Measurements from ENCODE around the gene KIAA1210.

KIAA1210 gene

DNA sequence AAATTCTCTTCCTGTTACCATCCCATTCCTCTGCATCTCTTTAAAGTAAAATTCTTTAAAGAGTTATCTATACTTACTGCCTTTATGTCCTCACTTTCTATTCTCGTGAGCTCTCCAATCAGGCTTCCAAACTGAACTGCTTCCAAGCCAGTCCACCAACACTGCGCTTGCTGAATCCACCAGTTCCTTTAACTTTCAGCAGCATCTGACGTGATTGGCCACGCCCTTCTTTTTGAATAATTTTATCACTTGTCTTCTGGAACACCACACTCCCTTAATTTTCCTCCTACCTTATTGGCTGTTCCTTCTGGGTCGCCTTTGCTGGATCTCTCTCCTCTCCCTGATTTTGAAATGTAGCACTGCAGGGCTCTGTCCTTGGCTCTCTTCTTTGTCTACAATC is at the start of gene KIAA1210:
Gene KIAA1210, minus strand, starts transcription at position 163 of the 400 bp plus-strand sequence. CDS start 4,170 bp downstream, outside the sequence.
- no peak for DNase-seq (ENCODE audit: low read depth in 4 of 4, low spot score in 1 of 4)

- no peak for DNase-seq (ENCODE audit: low read depth in 4 of 4, low spot score in 1 of 4)
Measured at GRCh38 chrX:119177278-119177677, 49.7 kb upstream of the KIAA1210 start.

- no peak for DNase-seq (ENCODE audit: low read depth in 4 of 4, low spot score in 1 of 4)
Measured at GRCh38 chrX:119174900-119175299, 47.3 kb upstream of the KIAA1210 start.

GRCh38 chrX:119168104-119168503 is 40.5 kb upstream of the KIAA1210 start:
- no peak for DNase-seq (ENCODE audit: low read depth in 4 of 4, low spot score in 1 of 4)

GRCh38 chrX:119158226-119158625 is 30.6 kb upstream of the KIAA1210 start:
- no peak for DNase-seq (ENCODE audit: low read depth in 4 of 4, low spot score in 1 of 4)

DNA sequence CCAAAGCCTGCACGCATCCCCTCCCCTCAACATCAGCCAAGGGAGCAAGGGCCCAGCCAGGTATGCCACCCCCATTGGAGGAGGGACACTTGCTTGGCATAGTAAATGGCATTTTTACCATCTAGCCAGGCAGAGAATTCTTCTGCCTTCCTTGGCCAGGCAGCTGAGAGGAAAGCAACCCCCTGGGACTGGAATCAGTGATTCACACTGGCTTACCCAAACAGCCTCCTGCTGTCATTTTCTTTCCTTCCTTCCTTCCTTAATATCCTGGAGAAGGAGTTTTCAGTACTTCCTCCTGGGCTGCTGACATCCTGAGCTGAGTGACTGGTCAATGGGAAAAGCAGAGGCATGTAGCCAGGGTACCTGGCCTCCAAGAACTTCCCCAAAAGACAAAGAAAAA is 28.6 kb upstream of the KIAA1210 start:
- DNase-seq (ENCODE audit: low read depth in 4 of 4, low spot score in 1 of 4): no peak

DNA sequence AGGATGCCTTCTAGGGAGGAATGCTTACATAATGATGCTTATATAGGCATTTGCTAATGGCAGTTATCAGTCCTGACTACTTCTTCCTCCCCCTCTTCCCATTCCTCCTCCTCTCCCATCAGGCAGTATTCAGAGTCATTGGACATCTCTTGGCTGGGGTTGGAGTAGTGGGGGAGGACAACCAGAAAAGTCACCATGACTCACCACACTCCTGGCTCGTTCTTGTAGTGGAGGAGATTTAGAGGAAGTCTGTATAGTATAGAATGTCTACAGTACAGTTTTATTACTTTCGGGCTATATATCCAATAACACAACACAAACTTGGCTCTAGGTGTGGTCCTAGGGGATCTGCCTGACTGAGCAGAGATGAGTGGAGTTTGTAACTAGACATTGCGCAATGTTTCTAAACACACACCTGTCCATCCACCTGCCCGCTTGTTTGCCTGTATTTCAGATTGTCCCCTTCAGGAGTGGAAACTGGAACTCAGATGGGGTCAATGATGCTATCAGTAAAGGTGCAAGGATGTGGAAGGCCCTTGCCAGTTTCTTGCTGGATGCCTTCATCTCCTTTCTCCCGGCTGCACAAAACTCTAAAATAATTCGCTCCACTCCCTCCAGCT is 27.9 kb upstream of the KIAA1210 start:
- no peak for DNase-seq (ENCODE audit: low read depth in 4 of 4, low spot score in 1 of 4)

DNA sequence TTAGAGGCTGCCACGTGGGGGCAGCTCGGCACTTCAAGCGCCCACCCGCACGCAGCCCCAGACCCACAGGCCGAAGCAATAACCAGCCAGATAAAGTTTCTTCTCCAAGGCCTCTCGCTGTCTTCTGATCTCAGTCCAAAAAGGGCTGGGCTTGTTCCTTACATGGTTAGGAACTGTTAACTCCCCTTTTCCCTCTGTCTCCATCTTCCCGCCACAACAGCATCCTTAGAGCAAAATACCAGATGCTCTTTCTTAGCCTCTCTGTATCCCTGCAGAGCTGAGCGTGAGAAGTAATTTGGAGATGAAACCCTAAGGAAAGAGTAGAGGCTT is 23.4 kb upstream of the KIAA1210 start:
- no peak for DNase-seq (ENCODE audit: low read depth in 4 of 4, low spot score in 1 of 4)

- DNase-seq (ENCODE audit: low read depth in 4 of 4, low spot score in 1 of 4): no peak
Measured at GRCh38 chrX:119150163-119151050, 22.8 kb upstream of the KIAA1210 start.

- no peak for DNase-seq (ENCODE audit: low read depth in 4 of 4, low spot score in 1 of 4)
Measured at GRCh38 chrX:119147486-119147885, 19.9 kb upstream of the KIAA1210 start.

- no peak for DNase-seq (ENCODE audit: low read depth in 4 of 4, low spot score in 1 of 4)
Measured at GRCh38 chrX:119145241-119145653, 17.6 kb upstream of the KIAA1210 start.

- DNase-seq (ENCODE audit: low read depth in 4 of 4, low spot score in 1 of 4): no peak
Measured at GRCh38 chrX:119134466-119134865, 6.9 kb upstream of the KIAA1210 start.

GRCh38 chrX:119132961-119133360 is 5.3 kb upstream of the KIAA1210 start:
- no peak for DNase-seq (ENCODE audit: low read depth in 4 of 4, low spot score in 1 of 4)

GRCh38 chrX:119132316-119132715 is 4.7 kb upstream of the KIAA1210 start:
- DNase-seq (ENCODE audit: low read depth in 4 of 4, low spot score in 1 of 4): no peak

- no peak for DNase-seq (ENCODE audit: low read depth in 4 of 4, low spot score in 1 of 4)
Measured at GRCh38 chrX:119130911-119131310, 3.3 kb upstream of the KIAA1210 start.

DNA sequence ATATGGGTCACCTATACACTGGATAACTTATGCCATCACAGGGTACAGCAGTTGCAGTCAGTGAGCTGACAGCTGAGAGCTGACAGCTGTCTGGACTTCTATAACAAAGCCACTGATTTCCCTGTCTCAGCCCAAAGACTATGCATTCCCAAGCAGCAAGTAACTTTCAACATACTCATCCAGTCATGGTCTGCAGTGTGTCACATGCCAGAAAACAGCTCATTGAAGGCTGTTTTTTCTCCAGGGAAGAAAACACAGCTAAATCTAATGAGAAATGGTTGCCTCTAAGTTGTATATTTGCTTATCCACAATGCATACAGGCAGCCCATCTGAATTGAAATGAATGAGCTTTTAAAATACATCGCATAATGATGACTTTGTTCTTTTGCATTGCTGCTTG is 6.3 kb downstream of the KIAA1210 start:
- no peak for DNase-seq (ENCODE audit: low read depth in 4 of 4, low spot score in 1 of 4)

DNA sequence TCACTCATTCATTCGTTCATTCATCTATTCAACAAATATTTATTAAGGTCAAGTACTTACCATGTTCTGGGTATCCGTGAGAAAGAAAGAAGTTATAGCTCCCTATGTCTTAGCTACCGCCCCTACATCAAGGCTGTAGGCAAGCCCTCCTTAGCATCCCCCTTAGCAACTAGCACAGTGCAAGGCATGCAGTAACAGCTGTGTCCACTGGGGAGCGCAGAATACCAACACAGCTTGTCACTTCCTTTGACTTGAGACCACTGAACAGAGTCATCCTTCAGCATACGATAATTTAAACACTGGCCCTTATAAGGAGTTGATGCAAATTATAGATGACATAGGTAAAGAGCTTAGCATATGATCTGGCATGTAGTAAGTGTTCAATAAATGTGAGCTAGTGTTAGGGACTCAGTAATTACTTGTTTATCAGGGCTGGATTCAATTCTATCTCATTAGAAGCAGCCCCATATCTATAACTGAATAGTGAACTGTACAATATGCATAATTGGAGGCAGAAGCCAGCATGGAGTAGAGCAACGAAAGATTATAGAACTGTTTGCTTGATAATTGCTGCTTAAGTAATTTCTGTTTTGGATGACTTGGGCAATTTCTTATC is 8.7 kb downstream of the KIAA1210 start:
- DNase-seq (ENCODE audit: low read depth in 4 of 4, low spot score in 1 of 4): peak in 3 of 4 experiments; percentile 7 to 21 (median 13)

- no peak for DNase-seq (ENCODE audit: low read depth in 4 of 4, low spot score in 1 of 4)
Measured at GRCh38 chrX:119107206-119107605, 20.4 kb downstream of the KIAA1210 start.

- no peak for DNase-seq (ENCODE audit: low read depth in 4 of 4, low spot score in 1 of 4)
Measured at GRCh38 chrX:119105826-119106225, 21.8 kb downstream of the KIAA1210 start.

GRCh38 chrX:119101168-119101567 is 26.4 kb downstream of the KIAA1210 start:
- DNase-seq (ENCODE audit: low read depth in 4 of 4, low spot score in 1 of 4): no peak

DNA sequence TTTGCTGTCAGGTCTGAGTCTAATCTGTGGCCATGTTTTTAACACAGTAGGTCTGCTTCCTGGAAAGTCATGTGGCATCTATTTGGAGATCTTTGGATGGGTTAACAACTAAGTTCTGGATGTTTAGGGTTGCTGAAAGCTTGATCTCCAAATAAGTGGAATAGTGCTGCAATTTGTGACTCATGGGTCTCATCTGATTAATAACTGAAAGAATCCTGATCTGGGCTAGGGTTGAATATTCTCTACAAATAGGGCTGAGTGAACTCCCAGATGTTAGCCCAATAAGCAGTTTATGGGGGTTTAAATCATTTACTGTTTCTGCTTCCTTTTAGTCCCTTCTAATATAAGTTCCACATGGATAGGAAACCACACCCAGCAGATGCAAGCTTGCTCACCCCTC is 31.7 kb downstream of the KIAA1210 start:
- DNase-seq (ENCODE audit: low read depth in 4 of 4, low spot score in 1 of 4): no peak

DNA sequence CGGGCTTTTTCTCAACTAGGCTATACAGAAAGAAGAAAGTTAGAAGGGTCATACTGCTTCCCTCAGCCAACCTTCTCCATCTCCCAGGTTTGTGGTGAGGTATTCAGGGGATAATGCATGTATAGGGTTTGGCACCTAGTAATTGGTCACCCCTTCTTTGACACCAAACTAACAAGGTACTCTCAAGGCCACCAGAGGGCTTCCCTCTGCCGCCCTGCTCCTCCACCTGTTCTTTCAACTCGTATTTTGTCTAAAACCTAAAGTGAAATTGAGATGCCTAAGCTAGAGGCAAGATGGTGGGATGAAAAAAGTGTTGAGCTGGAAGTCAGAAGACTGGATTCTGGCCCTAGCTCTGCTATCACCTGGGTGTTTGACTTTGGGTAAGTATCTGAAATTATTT is 32.8 kb downstream of the KIAA1210 start:
- no peak for DNase-seq (ENCODE audit: low read depth in 4 of 4, low spot score in 1 of 4)
